ENCODE data around the gene NCOA1. TPM values are rescaled to one million over a fixed set of nuclear protein-coding genes. Genes with fewer than 3 reads are reported as not detected.

The NCOA1 gene
- polyA plus RNA-seq, 1 of the 3 experiments (the other 2 are of a cell fraction) = 10.7 TPM

DNA sequence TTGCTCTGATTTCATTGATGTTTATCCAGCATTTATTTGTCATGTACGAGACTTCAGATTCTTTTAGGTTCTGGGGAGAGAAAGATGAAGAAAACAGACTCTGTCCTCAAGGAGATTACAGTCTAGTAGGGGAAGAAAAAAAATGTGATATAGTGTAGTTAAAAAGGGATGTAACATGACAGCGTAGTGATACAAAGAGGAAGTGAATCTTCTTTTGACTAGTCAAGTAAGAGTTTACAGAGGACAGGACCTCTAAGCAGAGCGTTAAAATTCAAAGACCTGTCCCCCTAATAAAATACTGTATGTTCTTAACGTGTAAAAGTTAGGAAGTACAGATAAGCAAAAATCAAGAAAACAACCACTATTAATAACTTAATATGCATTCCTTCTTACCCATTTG, 47.7 kb downstream of the NCOA1 start:
- CTCF ChIA-PET = interaction anchor here (0.6 to 0.9 kb wide), 2 partner anchors 180 to 293 kb away, joined by 3 to 4 read pairs; no protein-coding TSS in a partner anchor
- Histone ChIP-seq H3K36me3 (replicated peaks in 1 of 2; ENCODE audit: control insufficient read depth in 1 of 2, insufficient read depth in 2 of 2, low read length in 1 of 2) (peaks cover 0 to 9% of the 10 kb centered on the region in 2 experiments), H4K20me1 (ENCODE audit: insufficient read depth) (no peaks in the 10 kb centered on the region), H3K27me3 (ENCODE audit: insufficient read depth) (no peaks in the 10 kb centered on the region), H2AFZ (ENCODE audit: low read depth) (no peak overlapping the region), H3K4me2 (no peak overlapping the region), H3F3A (replicated peaks; ENCODE audit: insufficient read depth) (no peaks in the 10 kb centered on the region), H3K4me3 (ENCODE audit: low read depth in 2 of 2, low read length in 1 of 2) (no peak overlapping the region), H3K4me1 (ENCODE audit: control insufficient read depth in 1 of 2, insufficient read depth in 2 of 2, low read depth in 1 of 2, low read length in 1 of 2) (no peaks in the 10 kb centered on the region), H3K9me3 (0 out of 2 replicates have a peak, but pooled peaks cover 7% of the 10 kb centered on the region), H3K9me2 (no peaks in the 10 kb centered on the region), H3K79me2 (ENCODE audit: insufficient read depth) (peaks cover 15% of the 10 kb centered on the region), H3K9ac (no peak overlapping the region), H3K27ac (ENCODE audit: low read depth in 2 of 2, low read length in 1 of 2) (no peak overlapping the region)
- 95% methylated on average over 4 of the region's 4 CpGs for WGBS (ENCODE audit: low lambda C conversion rate)
- TF ChIP-seq, protein P1, sequence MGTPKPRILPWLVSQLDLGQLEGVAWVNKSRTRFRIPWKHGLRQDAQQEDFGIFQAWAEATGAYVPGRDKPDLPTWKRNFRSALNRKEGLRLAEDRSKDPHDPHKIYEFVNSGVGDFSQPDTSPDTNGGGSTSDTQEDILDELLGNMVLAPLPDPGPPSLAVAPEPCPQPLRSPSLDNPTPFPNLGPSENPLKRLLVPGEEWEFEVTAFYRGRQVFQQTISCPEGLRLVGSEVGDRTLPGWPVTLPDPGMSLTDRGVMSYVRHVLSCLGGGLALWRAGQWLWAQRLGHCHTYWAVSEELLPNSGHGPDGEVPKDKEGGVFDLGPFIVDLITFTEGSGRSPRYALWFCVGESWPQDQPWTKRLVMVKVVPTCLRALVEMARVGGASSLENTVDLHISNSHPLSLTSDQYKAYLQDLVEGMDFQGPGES (IDR thresholded peaks at IDR 0.05; ENCODE audit: low read depth, low read length) = no peak
- TF ChIP-seq ELF1 (IDR thresholded peaks at IDR 0.05) = no peak
- no peak for TF ChIP-seq SMC3 (IDR thresholded peaks at IDR 0.05; ENCODE audit: low read depth, low read length)
- TF ChIP-seq, protein P2, sequence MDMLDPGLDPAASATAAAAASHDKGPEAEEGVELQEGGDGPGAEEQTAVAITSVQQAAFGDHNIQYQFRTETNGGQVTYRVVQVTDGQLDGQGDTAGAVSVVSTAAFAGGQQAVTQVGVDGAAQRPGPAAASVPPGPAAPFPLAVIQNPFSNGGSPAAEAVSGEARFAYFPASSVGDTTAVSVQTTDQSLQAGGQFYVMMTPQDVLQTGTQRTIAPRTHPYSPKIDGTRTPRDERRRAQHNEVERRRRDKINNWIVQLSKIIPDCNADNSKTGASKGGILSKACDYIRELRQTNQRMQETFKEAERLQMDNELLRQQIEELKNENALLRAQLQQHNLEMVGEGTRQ (IDR thresholded peaks at IDR 0.05; ENCODE audit: borderline replicate concordance, low read depth, low read length) = no peak
- no peak for TF ChIP-seq TAF1 (IDR thresholded peaks at IDR 0.05; ENCODE audit: borderline replicate concordance, low read depth, low read length)
- TF ChIP-seq, protein P3, sequence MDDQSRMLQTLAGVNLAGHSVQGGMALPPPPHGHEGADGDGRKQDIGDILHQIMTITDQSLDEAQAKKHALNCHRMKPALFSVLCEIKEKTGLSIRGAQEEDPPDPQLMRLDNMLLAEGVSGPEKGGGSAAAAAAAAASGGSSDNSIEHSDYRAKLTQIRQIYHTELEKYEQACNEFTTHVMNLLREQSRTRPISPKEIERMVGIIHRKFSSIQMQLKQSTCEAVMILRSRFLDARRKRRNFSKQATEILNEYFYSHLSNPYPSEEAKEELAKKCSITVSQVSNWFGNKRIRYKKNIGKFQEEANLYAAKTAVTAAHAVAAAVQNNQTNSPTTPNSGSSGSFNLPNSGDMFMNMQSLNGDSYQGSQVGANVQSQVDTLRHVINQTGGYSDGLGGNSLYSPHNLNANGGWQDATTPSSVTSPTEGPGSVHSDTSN (IDR thresholded peaks at IDR 0.05) = no peak
- no peak for TF ChIP-seq RAD21 (IDR thresholded peaks at IDR 0.05; ENCODE audit: low read length)
- DNase-seq = no peak
- POLR2A ChIA-PET = no interaction called here

DNA sequence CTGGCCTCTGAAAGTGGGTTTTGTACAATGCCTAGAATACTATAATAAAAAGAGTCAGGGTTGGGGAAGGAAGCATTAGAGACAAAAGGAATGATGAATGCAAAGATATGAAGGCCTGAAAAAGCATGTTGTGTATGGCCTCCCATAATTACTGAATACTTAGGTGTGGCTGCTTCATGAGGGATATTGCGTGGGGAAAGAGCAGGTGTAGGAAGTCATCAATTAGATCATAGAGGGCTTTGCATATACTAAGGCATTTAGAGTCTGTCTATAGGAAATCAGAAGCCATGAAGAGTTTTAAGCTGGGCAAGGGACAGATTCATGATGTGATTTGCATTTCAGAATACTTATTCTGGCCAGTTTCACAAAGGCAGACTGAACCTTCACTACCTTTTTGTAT, 48.2 kb downstream of the NCOA1 start:
- Histone ChIP-seq H3K27me3 (ENCODE audit: insufficient read depth) (no peaks in the 10 kb centered on the region), H2AFZ (ENCODE audit: low read depth) (no peak overlapping the region), H3K4me2 (no peak overlapping the region), H3K27ac (ENCODE audit: low read depth in 2 of 2, low read length in 1 of 2) (no peak overlapping the region), H3K9ac (no peak overlapping the region), H3K9me3 (0 out of 2 replicates have a peak, but pooled peaks cover 7% of the 10 kb centered on the region), H3K4me3 (ENCODE audit: low read depth in 2 of 2, low read length in 1 of 2) (no peak overlapping the region), H3K79me2 (ENCODE audit: insufficient read depth) (peaks cover 12% of the 10 kb centered on the region), H3K9me2 (no peaks in the 10 kb centered on the region), H4K20me1 (ENCODE audit: insufficient read depth) (no peaks in the 10 kb centered on the region), H3F3A (replicated peaks; ENCODE audit: insufficient read depth) (no peaks in the 10 kb centered on the region), H3K4me1 (ENCODE audit: control insufficient read depth in 1 of 2, insufficient read depth in 2 of 2, low read depth in 1 of 2, low read length in 1 of 2) (no peaks in the 10 kb centered on the region), H3K36me3 (replicated peaks in 1 of 2; ENCODE audit: control insufficient read depth in 1 of 2, insufficient read depth in 2 of 2, low read length in 1 of 2) (peaks cover 0 to 9% of the 10 kb centered on the region in 2 experiments)
- WGBS (ENCODE audit: low lambda C conversion rate) = 100% methylated on average over 1 of the region's 1 CpG
- ChIA-PET CTCF (no interaction called here), POLR2A (no interaction called here)
- DNase-seq = no peak
- TF ChIP-seq YY1 (IDR thresholded peaks at IDR 0.05; ENCODE audit: low read depth) (no peak), ELF1 (IDR thresholded peaks at IDR 0.05) (no peak), MXI1 (IDR thresholded peaks at IDR 0.05; ENCODE audit: low read depth, low read length) (no peak), EZH2phosphoT487 (IDR thresholded peaks at IDR 0.05; ENCODE audit: borderline replicate concordance, low read depth) (no peak), MEF2A (IDR thresholded peaks at IDR 0.05; ENCODE audit: borderline replicate concordance, low read depth) (no peak), GABPA (IDR thresholded peaks at IDR 0.05; ENCODE audit: low read depth) (no peak), POLR2AphosphoS5 (IDR thresholded peaks at IDR 0.05; ENCODE audit: low read depth, low read length) (no peak), SMC3 (IDR thresholded peaks at IDR 0.05; ENCODE audit: low read depth, low read length) (no peak), FOSL2 (IDR thresholded peaks at IDR 0.05; ENCODE audit: borderline replicate concordance, low read depth) (no peak), FOXJ3 (CRISPR knock-in tag; IDR thresholded peaks at IDR 0.05) (no peak), CHD2 (IDR thresholded peaks at IDR 0.05; ENCODE audit: low read length, partially characterized antibody) (no peak), JUND (IDR thresholded peaks at IDR 0.05) (no peak)
- TF ChIP-seq, protein P1 (IDR thresholded peaks at IDR 0.05; ENCODE audit: low read depth, low read length) = no peak
- TF ChIP-seq, protein P4, sequence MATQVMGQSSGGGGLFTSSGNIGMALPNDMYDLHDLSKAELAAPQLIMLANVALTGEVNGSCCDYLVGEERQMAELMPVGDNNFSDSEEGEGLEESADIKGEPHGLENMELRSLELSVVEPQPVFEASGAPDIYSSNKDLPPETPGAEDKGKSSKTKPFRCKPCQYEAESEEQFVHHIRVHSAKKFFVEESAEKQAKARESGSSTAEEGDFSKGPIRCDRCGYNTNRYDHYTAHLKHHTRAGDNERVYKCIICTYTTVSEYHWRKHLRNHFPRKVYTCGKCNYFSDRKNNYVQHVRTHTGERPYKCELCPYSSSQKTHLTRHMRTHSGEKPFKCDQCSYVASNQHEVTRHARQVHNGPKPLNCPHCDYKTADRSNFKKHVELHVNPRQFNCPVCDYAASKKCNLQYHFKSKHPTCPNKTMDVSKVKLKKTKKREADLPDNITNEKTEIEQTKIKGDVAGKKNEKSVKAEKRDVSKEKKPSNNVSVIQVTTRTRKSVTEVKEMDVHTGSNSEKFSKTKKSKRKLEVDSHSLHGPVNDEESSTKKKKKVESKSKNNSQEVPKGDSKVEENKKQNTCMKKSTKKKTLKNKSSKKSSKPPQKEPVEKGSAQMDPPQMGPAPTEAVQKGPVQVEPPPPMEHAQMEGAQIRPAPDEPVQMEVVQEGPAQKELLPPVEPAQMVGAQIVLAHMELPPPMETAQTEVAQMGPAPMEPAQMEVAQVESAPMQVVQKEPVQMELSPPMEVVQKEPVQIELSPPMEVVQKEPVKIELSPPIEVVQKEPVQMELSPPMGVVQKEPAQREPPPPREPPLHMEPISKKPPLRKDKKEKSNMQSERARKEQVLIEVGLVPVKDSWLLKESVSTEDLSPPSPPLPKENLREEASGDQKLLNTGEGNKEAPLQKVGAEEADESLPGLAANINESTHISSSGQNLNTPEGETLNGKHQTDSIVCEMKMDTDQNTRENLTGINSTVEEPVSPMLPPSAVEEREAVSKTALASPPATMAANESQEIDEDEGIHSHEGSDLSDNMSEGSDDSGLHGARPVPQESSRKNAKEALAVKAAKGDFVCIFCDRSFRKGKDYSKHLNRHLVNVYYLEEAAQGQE (IDR thresholded peaks at IDR 0.05; ENCODE audit: low read depth, low read length) = no peak
